Measurements from ENCODE around the gene OLA1. TPM values are rescaled to one million over a fixed set of nuclear protein-coding genes. Genes with fewer than 3 reads are reported as not detected.

Gene OLA1
- total and polyA plus RNA-seq, 7 experiments from 2014 or later = 34.4 to 84.7 (median 41.5) TPM

DNA sequence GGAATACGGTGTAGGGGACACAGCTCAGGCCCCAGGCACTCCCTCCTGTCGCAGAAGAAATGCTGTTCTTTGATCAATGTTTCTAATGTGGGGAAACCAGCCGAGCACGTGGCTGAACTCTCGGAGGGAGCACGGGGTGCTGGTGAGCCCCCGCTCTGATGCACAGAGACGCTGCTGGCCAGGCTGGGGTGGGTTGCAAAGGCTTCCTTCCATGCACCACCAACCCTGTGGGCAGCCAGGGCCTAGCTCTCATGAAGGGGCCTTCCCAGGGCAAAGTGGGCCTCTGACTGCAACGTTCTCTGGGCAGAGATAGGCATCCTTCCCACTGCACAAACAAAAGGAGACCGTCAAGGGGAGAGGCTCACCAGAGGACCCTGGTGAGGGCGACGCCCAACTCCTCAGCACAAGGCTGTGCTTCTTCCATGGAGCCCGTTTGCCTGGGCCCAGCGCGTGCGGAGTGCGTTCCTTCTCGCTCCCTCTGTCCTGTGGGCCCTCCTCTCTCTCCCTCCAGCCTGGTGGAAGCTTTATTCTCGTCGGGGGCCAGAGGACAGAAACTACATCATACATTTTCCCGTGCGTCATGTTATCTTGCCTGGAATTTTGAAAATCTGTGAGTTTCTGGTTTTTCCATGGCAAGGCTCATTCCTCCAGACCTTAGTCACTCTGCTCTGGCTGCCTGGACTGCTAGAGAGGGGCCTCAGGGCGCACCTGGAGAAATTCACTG is 222.0 kb downstream of the OLA1 start:
- ChIA-PET CTCF (no interaction called here), POLR2A (no interaction called here)
- H3K27ac Mint-ChIP-seq = no peak overlapping the region
- no peak overlapping the region for H3K4me3 Mint-ChIP-seq
- H3K27me3 ChIP-seq (ENCODE audit: control insufficient read depth in 2 of 2, insufficient read depth in 2 of 2, low read length in 2 of 2) = no peaks in the 10 kb centered on the region
- no peaks in the 10 kb centered on the region for H3K4me1 ChIP-seq (ENCODE audit: control insufficient read depth in 2 of 2, insufficient read depth in 2 of 2, low read length in 2 of 2)
- H3K4me3 ChIP-seq (ENCODE audit: low read length) = no peak overlapping the region
- intact Hi-C loops (cut with micrococcal nuclease) = no loop called here
- H3K36me3 ChIP-seq (ENCODE audit: control insufficient read depth in 2 of 3, insufficient read depth in 3 of 3, low read length in 3 of 3) = no peaks in the 10 kb centered on the region
- H3K27ac ChIP-seq (ENCODE audit: low read depth, low read length) = no peak overlapping the region
- H3K9me3 ChIP-seq (ENCODE audit: control insufficient read depth in 2 of 3, low read length in 3 of 3) = no peaks in the 10 kb centered on the region
- peaks cover 0 to 4% (median 0%) of the 10 kb centered on the region in 5 donors for H3K27me3 Mint-ChIP-seq
- H3K36me3 Mint-ChIP-seq = no peaks in the 10 kb centered on the region
- no peak for DNase-seq
- peaks cover 0 to 1% (median 0%) of the 10 kb centered on the region in 11 donors for H3K9me3 Mint-ChIP-seq
- peaks cover 0 to 10% (median 0%) of the 10 kb centered on the region in 7 donors for H3K4me1 Mint-ChIP-seq
- ATAC-seq = no peak

DNA sequence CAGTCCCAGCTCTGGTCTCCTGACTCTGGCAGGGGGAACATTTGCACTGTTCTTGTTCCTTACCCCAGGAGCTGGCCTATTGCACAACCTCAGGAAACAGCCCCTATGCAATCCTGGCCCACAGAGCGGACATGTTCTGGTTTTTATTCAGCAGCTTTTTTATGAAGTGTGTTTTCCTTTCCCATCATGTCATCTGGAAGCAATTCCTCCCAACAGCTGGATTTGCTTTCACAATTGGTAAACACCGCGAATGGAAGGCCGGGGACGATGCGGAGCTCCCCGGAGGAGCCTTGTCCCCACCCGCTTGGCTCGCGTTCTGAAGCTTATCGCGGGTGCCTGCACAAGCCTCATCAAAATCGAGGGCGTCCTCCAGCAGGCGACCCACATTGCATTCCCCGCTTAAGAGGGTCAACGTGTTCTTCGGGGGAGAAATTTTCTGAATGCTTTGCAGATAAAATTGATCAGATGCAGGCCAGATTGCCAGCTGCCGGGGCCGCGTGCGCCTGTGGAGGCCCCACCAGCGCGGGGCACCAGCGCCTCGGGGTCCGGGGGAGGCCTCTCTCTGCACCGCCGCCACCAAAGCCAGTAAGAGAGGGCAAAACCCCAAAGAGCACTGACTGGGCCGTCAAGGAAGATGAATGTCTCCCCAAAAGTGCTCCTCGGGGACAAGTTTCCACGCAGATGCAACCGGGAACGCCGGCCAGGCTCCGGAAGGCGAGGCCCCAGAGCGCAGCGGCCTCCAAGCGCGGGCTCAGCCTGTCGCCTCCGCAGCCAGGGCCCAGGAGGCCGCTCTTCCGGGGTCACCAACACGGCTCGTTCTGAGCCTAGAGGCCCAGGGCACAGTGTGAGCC is 222.8 kb downstream of the OLA1 start:
- Histone ChIP-seq H3K9me3 (ENCODE audit: control insufficient read depth in 2 of 3, low read length in 3 of 3) (no peaks in the 10 kb centered on the region), H3K4me1 (ENCODE audit: control insufficient read depth in 2 of 2, insufficient read depth in 2 of 2, low read length in 2 of 2) (no peaks in the 10 kb centered on the region), H3K27ac (ENCODE audit: low read depth, low read length) (no peak overlapping the region), H3K4me3 (ENCODE audit: low read length) (no peak overlapping the region), H3K36me3 (ENCODE audit: control insufficient read depth in 2 of 3, insufficient read depth in 3 of 3, low read length in 3 of 3) (no peaks in the 10 kb centered on the region), H3K27me3 (ENCODE audit: control insufficient read depth in 2 of 2, insufficient read depth in 2 of 2, low read length in 2 of 2) (no peaks in the 10 kb centered on the region)
- Mint-ChIP-seq H3K36me3 (no peaks in the 10 kb centered on the region), H3K4me1 (peaks cover 0 to 8% (median 0%) of the 10 kb centered on the region in 7 donors), H3K4me3 (no peak overlapping the region), H3K27ac (no peak overlapping the region), H3K27me3 (no peaks in the 10 kb centered on the region), H3K9me3 (no peaks in the 10 kb centered on the region)
- CTCF ChIA-PET = interaction anchor here (1.3 kb wide), 1 partner anchor 12 kb away, joined by 3 read pairs; no protein-coding TSS in a partner anchor
- ATAC-seq = no peak
- intact Hi-C loops (cut with micrococcal nuclease) = no loop called here
- DNase-seq = no peak
- POLR2A ChIA-PET = no interaction called here

DNA sequence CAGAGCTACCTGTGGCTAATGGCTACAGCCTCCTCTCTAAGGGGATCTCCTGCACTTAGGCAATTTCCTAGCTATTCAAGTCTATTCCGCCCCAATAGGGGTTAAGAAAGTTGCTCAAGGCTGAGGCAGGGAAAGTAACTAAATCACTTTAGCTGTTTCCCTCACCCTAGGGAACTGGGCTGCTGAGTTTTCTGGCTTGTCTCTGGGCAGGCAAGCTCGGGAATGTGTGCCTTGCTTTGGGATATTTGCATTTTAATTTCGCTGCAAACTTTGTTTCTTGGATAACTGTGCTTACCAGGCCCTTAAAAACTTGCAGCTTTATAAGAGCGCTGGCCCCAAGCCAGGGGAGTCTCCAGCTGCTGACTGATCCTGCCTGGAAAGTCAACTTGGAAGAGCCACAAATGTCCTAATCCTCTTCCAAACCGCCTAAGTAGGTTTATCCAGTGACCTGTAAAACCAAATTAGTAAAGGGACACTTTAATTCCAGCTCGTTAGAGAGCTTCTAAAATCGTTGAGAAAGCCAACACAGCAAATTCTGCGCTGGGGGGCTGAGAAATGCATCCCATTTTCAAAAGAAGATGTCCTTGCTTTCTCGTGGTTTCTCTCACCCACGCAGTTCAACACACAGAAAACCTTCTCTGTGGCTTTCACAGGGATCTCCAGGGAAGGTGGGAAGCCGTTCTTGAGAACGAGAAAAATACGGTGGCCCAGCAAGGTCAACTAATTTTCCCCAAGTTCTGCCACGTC is 223.6 kb downstream of the OLA1 start:
- Mint-ChIP-seq H3K36me3 (no peaks in the 10 kb centered on the region), H3K4me3 (no peak overlapping the region), H3K9me3 (no peaks in the 10 kb centered on the region), H3K4me1 (peaks cover 0 to 8% (median 0%) of the 10 kb centered on the region in 7 donors), H3K27ac (no peak overlapping the region), H3K27me3 (no peaks in the 10 kb centered on the region)
- DNase-seq = no peak
- POLR2A ChIA-PET = no interaction called here
- intact Hi-C loops (cut with micrococcal nuclease) = no loop called here
- no peaks in the 10 kb centered on the region for H3K27me3 ChIP-seq (ENCODE audit: control insufficient read depth in 2 of 2, insufficient read depth in 2 of 2, low read length in 2 of 2)
- CTCF ChIA-PET = interaction anchor here (0.6 to 1.3 kb wide), 2 partner anchors 11 to 981 kb away, joined by 3 to 4 read pairs; no protein-coding TSS in a partner anchor
- no peak overlapping the region for H3K27ac ChIP-seq (ENCODE audit: low read depth, low read length)
- no peak overlapping the region for H3K4me3 ChIP-seq (ENCODE audit: low read length)
- H3K9me3 ChIP-seq (ENCODE audit: control insufficient read depth in 2 of 3, low read length in 3 of 3) = no peaks in the 10 kb centered on the region
- ATAC-seq = no peak
- H3K36me3 ChIP-seq (ENCODE audit: control insufficient read depth in 2 of 3, insufficient read depth in 3 of 3, low read length in 3 of 3) = no peaks in the 10 kb centered on the region
- H3K4me1 ChIP-seq (ENCODE audit: control insufficient read depth in 2 of 2, insufficient read depth in 2 of 2, low read length in 2 of 2) = no peaks in the 10 kb centered on the region

DNA sequence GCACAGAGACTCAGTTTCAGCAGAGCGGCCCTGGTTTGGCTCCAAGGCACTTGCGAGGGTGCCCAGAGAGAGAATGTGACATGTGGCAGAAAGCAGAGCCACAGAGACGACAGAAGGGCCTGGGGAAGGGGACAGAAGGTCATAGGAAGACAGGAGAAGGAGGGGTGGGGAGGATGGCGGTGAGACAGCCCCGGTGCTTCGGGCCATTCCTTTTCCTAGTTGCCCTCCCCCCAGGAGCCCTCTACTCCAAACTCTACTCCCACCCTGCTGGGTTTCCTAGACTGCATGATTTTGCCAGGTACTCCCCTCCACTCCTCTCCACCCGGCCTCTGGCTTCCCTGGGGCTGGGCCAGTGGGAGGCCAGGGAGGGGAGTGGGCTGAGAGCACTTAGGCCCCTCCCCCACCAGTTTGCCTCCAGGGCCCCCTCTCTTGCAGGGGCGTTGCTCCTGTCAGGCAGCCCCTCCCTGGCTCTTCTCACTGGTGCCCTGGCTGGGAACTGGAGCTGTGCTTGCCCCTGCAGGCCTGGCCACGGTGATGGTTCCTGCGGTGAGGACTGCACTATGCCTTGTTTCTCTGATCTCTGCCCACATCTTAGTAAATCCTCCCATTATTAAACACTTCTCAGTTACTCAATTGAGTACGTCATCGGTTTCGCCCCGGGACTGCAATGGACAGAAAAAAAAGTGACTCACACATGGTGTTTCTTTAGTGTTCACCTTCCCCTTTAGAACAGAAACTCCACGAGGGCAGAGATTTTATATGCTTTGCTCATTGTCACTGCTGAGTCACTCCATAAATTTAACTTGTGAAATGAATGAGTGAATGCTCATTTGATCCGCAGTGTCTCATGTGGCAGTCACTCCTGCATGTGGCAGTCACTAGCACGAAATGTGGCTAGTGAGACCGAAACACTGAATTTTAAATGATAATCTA is 224.5 kb downstream of the OLA1 start:
- ChIA-PET CTCF (no interaction called here), POLR2A (no interaction called here)
- H3K27ac ChIP-seq (ENCODE audit: low read depth, low read length) = no peak overlapping the region
- Mint-ChIP-seq H3K36me3 (no peaks in the 10 kb centered on the region), H3K4me3 (no peak overlapping the region), H3K27ac (no peak overlapping the region), H3K4me1 (peaks cover 0 to 8% (median 0%) of the 10 kb centered on the region in 7 donors), H3K9me3 (no peaks in the 10 kb centered on the region), H3K27me3 (peaks cover 0 to 3% (median 0%) of the 10 kb centered on the region in 5 donors)
- no peaks in the 10 kb centered on the region for H3K4me1 ChIP-seq (ENCODE audit: control insufficient read depth in 2 of 2, insufficient read depth in 2 of 2, low read length in 2 of 2)
- H3K27me3 ChIP-seq (ENCODE audit: control insufficient read depth in 2 of 2, insufficient read depth in 2 of 2, low read length in 2 of 2) = no peaks in the 10 kb centered on the region
- no peak overlapping the region for H3K4me3 ChIP-seq (ENCODE audit: low read length)
- DNase-seq (no peak), ATAC-seq (peak; percentile 84)
- intact Hi-C loops (cut with micrococcal nuclease) = loop anchor here in 1 of 2 donors (2.0 kb wide), 1 partner anchor 17 kb away; no protein-coding TSS in a partner anchor
- no peaks in the 10 kb centered on the region for H3K9me3 ChIP-seq (ENCODE audit: control insufficient read depth in 2 of 3, low read length in 3 of 3)
- no peaks in the 10 kb centered on the region for H3K36me3 ChIP-seq (ENCODE audit: control insufficient read depth in 2 of 3, insufficient read depth in 3 of 3, low read length in 3 of 3)

Other genes with a start within 250 kb of the OLA1 start
- gene SP9, start 86.4 kb upstream of the OLA1 start, total RNA-seq = not detected
- gene SP9, start 86.4 kb upstream of the OLA1 start, polyA plus RNA-seq = not detected
- gene SCRN3, start 147.2 kb upstream of the OLA1 start, total RNA-seq = 10 to 100 TPM; 12.3 to 22.1 (median 16.4) TPM
- 10 to 100 TPM; 14.0 to 15.4 TPM for gene SCRN3, start 147.2 kb upstream of the OLA1 start, polyA plus RNA-seq
- gene GPR155, start 238.5 kb upstream of the OLA1 start, total RNA-seq = 10 to 100 TPM; 15.0 to 25.0 (median 16.5) TPM
- 10 to 100 TPM in 1 of 2 donors, 1 to 10 TPM in 1; 5.2 to 10.8 TPM for gene GPR155, start 238.5 kb upstream of the OLA1 start, polyA plus RNA-seq

Measured in naive thymus-derived CD4-positive, alpha-beta T cell (primary cell).